MG63 (cell line): ENCODE results near the gene CFAP141. TPM values are rescaled to one million over a fixed set of nuclear protein-coding genes. Genes with fewer than 3 reads are reported as not detected.
"Not testable (repeated sequence)": the region's sequence is repeated elsewhere in the genome, so short reads cannot be mapped to it uniquely, and the experiment has no call there.

Experiments used
- DNase-seq: peaks from one replicate; pipeline ENCODE4 v3.0.0-alpha.2; 2020
- H3K27me3 ChIP-seq: fragments of 250-450 bp; sonication (Bioruptor Pico); 2 replicates; pipeline ENCODE4 v1.5.1; 2020; ENCODE audit warnings: mild to moderate bottlenecking, moderate library complexity
- H3K36me3 ChIP-seq: fragments of 250-450 bp; sonication (Bioruptor Pico); 2 replicates; pipeline ENCODE4 v1.5.1; 2020; ENCODE audit warnings: mild to moderate bottlenecking, moderate library complexity
- H3K4me3 ChIP-seq: fragments of 250-450 bp; sonication (Bioruptor Pico); 2 replicates; pipeline ENCODE4 v1.5.1; 2020; ENCODE audit warnings: mild to moderate bottlenecking, moderate library complexity
- H3K9me3 ChIP-seq: fragments of 250-450 bp; sonication (Bioruptor Pico); 2 replicates; pipeline ENCODE4 v1.5.1; 2020; ENCODE audit warnings: mild to moderate bottlenecking, moderate library complexity
- total RNA-seq: library from RNA; depleted of rRNA; stranded (reverse); fragments of >200 nt; shearing (Covaris generic); gene quantifications from 2 replicates; pipeline ENCODE4 v1.2.3, GENCODE V29; 2014; ENCODE audit warnings: low replicate concordance

The CFAP141 gene
- total RNA-seq, 1 experiment from 2014 or later = not detected

DNA sequence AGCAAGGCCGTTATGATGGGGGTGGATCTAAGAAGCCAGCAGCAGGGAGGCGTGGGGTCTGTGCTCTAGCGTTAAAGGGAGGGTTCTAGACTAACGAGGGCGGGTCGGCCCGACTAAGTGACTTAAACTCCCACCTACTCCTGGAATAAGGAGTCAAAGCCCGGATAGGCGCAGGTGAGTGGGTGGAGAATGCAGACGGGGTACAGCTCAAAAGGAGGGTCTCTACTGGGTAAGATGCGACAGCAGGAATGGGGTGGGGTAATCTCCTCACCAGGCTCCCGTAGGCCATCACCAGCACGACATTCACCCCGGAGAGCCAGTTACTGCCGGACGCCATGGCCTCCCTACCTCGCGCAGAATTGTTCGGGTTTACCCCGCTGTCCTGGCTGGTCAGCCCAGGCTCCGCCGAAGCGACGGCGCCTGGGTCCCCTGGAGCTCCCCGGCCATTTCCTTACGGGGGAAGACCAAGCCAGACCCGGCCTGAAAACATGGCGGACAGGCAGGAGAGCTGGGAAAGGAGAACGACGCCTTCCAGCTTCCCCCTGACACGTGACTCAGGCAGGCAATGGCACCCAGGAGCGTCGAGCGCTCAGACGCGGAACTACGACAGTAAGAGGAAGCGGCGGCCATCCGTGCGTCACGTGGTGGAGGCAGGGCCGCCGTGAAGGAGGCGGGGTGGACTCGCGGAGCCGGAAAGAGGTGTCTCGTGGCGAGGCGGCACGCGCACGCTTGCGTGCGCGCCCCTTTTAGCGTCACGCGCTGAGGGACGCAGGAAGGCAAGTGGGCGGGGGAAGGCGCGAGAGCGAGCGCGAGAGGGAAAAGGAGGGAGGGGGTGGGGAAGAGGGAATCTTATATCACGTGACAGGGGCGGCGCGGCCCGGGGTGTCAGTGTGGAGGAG lies 14.2 kb upstream of the CFAP141 start, which contains the start of gene UBAP2L:
UBAP2L (plus strand) TSS at position 885 of the 899 bp plus-strand sequence. CDS start 4,169 bp downstream, outside the sequence.
- peak within 1 kb of the TSS; percentile 85 for H3K4me3 ChIP-seq
- H3K9me3 ChIP-seq = peaks cover 3% of the 10 kb centered on the region; the same call in 1 of the 2 replicates
- H3K36me3 ChIP-seq = peaks cover 74% of the 10 kb centered on the region
- no peaks in the 10 kb centered on the region for H3K27me3 ChIP-seq
- peak; percentile 100 for DNase-seq

- H3K4me3 ChIP-seq = peak overlapping the region; percentile 85
- peaks cover 73% of the 10 kb centered on the region for H3K36me3 ChIP-seq
- H3K9me3 ChIP-seq = peaks cover 3% of the 10 kb centered on the region; the same call in 1 of the 2 replicates
- DNase-seq = peak; percentile 17
- H3K27me3 ChIP-seq = no peaks in the 10 kb centered on the region
These were observed 13.4 kb upstream of the CFAP141 start for GRCh38 chr1:154219541-154219940.

DNA sequence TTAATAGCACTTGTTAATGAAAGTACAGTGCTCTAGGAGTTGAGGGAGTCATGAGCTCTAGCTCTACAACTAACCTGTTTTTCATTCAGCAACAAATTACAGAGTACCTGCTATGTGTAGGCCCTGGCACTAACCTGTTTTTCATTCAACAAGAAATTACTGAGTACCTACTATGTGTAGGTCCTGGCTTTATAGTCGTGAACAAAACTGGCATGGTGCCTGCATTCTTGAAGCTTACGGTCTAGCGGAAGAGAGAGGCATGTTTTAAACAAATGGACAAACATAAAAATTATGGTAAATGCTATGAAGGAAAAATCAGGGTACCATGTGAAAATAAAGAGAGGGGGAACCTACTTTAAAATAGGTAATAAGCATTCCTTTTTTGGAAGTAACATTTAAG lies 12.4 kb upstream of the CFAP141 start:
- no peak for DNase-seq
- H3K27me3 ChIP-seq = no peaks in the 10 kb centered on the region
- peak overlapping the region; percentile 85; the same call in 1 of the 2 replicates for H3K4me3 ChIP-seq
- peaks cover 3% of the 10 kb centered on the region; the same call in 1 of the 2 replicates for H3K9me3 ChIP-seq
- H3K36me3 ChIP-seq = peaks cover 73% of the 10 kb centered on the region

GRCh38 chr1:154213274-154213673 lies 7.1 kb upstream of the CFAP141 start:
- no peaks in the 10 kb centered on the region for H3K27me3 ChIP-seq
- peaks cover 85% of the 10 kb centered on the region for H3K36me3 ChIP-seq
- no peaks in the 10 kb centered on the region for H3K9me3 ChIP-seq
- no peak overlapping the region for H3K4me3 ChIP-seq
- no peak for DNase-seq

- no peak for DNase-seq
- peaks cover 83% of the 10 kb centered on the region for H3K36me3 ChIP-seq
- no peaks in the 10 kb centered on the region for H3K9me3 ChIP-seq
- H3K4me3 ChIP-seq = no peak overlapping the region
- H3K27me3 ChIP-seq = no peaks in the 10 kb centered on the region
These were observed 6.0 kb upstream of the CFAP141 start for GRCh38 chr1:154212083-154212482.

- Histone ChIP-seq H3K9me3 (no peaks in the 10 kb centered on the region), H3K27me3 (no peaks in the 10 kb centered on the region), H3K36me3 (peaks cover 73% of the 10 kb centered on the region), H3K4me3 (no peak overlapping the region)
- DNase-seq = no peak
These were observed 2.7 kb upstream of the CFAP141 start for GRCh38 chr1:154208677-154209388.

DNA sequence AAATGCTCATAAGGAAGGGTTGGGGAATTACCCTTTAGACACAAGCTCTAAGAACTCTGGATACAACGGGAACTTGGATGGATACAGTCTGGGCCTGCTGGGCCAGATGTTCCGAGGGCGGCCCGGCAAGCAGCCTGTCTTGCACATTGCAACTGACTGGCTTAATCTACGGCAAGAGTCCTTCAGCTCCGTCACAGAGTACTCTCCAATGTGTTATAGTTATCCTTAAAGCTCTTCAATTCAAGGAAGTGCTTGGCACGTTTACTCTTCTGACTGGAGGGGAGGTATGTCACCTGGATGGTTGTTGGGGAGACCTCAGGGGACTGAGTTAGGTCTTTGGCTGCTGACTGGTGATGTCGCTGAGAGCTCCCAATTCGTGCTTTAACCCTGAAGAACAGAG lies 1.1 kb upstream of the CFAP141 start:
- DNase-seq = no peak
- H3K9me3 ChIP-seq = no peaks in the 10 kb centered on the region
- no peaks in the 10 kb centered on the region for H3K27me3 ChIP-seq
- no peak overlapping the region for H3K4me3 ChIP-seq
- peaks cover 57% of the 10 kb centered on the region for H3K36me3 ChIP-seq

- H3K36me3 ChIP-seq = peaks cover 44% of the 10 kb centered on the region
- peak; percentile 10 for DNase-seq
- not testable (repeated sequence) for H3K27me3 ChIP-seq, H3K4me3 ChIP-seq, H3K9me3 ChIP-seq
These were observed 355 bp downstream of the CFAP141 start for GRCh38 chr1:154205778-154206177.

DNA sequence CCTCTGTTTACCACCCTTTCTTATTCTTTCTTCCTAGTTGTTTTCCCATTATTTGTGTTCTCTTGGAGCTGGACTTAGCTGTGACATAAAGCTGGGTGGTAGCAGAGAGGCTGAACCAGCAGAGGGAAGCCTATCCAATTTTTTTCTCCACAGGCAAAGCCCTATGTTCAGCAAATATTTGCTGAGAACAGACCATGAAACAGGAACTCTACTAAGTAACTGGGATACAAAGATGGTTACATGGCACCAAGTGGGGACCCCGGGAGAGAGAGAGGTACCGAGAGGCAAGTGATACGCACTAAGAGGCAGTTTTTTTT lies 6.6 kb downstream of the CFAP141 start:
- Histone ChIP-seq H3K27me3 (no peaks in the 10 kb centered on the region), H3K4me3 (no peak overlapping the region), H3K9me3 (no peaks in the 10 kb centered on the region), H3K36me3 (no peaks in the 10 kb centered on the region)
- no peak for DNase-seq

DNA sequence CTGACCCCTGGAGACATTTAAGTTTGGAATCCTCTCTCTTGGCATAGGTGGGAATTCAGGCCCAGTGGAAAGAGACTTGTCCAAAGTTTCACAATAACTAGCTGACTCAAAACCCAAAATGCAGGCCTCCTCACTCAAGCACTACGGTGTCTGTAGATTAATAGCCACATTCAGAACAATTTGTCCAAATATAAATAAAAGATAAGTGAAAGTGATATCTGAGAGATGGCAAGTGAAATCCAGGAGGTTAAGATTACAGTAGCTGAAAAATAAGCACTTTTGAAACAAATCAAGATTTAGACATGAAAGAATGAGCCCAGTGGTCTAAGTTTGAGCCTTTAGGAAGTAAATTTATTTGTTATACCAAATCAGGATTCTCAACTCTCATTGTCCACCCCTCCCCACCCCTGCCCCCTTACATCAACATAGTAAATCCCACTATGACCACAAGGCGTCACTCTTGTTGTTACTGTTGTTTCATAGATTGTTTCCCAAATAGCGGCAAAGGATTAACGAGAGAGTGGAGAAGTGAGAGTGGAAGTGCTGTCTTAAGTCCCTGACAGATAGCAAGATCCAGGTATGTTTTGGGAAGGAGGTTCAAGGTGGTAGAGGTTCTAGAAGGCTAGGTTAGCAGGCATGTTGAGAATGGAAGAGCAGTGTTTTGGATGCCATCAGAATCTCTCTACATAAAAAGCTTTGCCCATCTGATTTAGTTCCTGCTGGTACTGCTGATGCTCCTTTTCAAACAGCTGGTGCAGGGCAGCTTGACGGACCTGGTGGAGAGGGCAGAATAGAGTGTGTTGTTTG lies 7.2 kb downstream of the CFAP141 start:
- Histone ChIP-seq H3K4me3 (no peak overlapping the region), H3K36me3 (no peaks in the 10 kb centered on the region), H3K27me3 (no peaks in the 10 kb centered on the region), H3K9me3 (no peaks in the 10 kb centered on the region)
- peak; percentile 9 for DNase-seq

DNA sequence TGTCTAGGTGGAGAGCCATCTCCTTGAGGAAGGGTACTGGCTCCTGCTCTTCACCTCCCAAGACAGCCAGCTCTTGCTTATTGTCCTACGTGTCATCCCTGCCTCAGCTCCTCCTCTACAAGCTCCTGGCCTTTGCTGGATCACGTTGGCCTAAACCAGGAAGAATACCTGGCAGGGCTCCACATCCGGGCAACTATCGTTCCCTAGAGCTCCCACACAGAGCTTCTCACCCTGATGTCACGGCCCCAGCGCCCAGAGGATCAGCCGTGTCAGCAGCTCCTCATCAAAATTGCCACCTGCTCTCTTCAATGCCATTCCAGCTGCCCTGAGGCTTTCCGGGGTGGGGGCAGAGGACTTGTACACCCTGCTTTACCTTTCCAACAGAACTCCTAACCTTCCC lies 12.3 kb downstream of the CFAP141 start:
- peak; percentile 77 for DNase-seq
- Histone ChIP-seq H3K4me3 (no peak overlapping the region), H3K9me3 (no peaks in the 10 kb centered on the region), H3K27me3 (no peaks in the 10 kb centered on the region), H3K36me3 (no peaks in the 10 kb centered on the region)

DNA sequence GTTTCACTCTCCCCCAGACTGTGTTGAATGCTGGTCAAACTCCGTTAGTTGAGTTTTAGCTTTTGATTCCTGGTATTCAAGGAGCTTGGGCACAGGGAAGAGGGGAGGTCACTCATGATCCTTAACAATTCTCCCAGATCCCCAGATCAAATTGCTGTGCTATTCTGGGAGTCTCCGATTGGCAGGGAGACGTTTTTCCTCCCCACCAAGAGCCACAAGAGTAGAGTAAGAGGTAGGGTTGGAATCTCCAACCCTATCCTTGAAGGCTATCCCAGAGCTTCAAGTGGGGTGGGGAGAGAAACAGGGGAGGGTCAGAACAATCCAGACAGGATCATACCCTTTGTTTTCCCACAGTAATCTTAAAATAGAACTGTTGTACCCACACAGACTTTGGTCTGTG lies 13.7 kb downstream of the CFAP141 start:
- no peak for DNase-seq
- H3K27me3 ChIP-seq = no peaks in the 10 kb centered on the region
- no peak overlapping the region for H3K4me3 ChIP-seq
- H3K9me3 ChIP-seq = no peaks in the 10 kb centered on the region
- no peaks in the 10 kb centered on the region for H3K36me3 ChIP-seq

DNA sequence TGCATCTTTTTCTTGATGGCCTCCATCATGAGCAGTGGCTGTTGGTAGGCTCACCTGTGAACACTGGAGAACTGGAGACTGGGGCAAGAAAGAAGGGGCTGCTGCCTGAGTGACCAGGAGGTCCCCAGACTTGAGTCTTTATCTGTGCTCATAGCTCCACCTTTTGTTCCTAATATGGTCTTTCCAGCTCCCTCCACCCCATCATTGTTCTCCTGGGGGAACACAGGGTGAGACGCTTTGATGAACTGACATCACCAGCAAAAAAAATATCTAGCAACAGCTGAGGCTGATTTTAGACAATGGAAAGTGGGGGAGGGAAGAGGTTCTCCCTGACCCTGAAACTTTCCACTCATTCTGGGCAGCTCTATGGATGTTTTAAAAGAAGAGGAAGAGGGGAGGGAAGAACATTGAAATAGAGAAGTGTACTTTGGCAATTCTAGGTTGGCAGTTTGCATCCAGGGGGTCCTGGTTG lies 14.1 kb downstream of the CFAP141 start, which contains the start of gene TPM3:
TPM3 (minus strand) TSS at position 111 of the 472 bp plus-strand sequence; CDS start at position 29, 82 bp downstream.
- H3K4me3 ChIP-seq = no peak within 1 kb of the TSS
- no peaks in the 10 kb centered on the region for H3K9me3 ChIP-seq
- DNase-seq = no peak
- H3K36me3 ChIP-seq = no peaks in the 10 kb centered on the region
- H3K27me3 ChIP-seq = no peaks in the 10 kb centered on the region

GRCh38 chr1:154190550-154190949 lies 15.6 kb downstream of the CFAP141 start:
- DNase-seq = peak; percentile 35
- no peak overlapping the region for H3K4me3 ChIP-seq
- H3K27me3 ChIP-seq = no peaks in the 10 kb centered on the region
- no peaks in the 10 kb centered on the region for H3K9me3 ChIP-seq
- H3K36me3 ChIP-seq = no peaks in the 10 kb centered on the region

GRCh38 chr1:154186852-154187501 lies 19.2 kb downstream of the CFAP141 start:
- Histone ChIP-seq H3K9me3 (no peaks in the 10 kb centered on the region), H3K27me3 (no peaks in the 10 kb centered on the region), H3K4me3 (no peak overlapping the region), H3K36me3 (peaks cover 9% of the 10 kb centered on the region)
- no peak for DNase-seq

- DNase-seq = peak; percentile 26
- no peaks in the 10 kb centered on the region for H3K9me3 ChIP-seq
These were observed 20.0 kb downstream of the CFAP141 start for GRCh38 chr1:154186177-154186576.

More at GRCh38 chr1:154186177-154186576, 20.0 kb downstream of the CFAP141 start:
- H3K36me3 ChIP-seq = peaks cover 17% of the 10 kb centered on the region
- no peaks in the 10 kb centered on the region for H3K27me3 ChIP-seq
- no peak overlapping the region for H3K4me3 ChIP-seq
